HG02970 (cell line): ENCODE data around the gene CRHR1.

ENCODE experiments used
- ATAC-seq: cut with Tn5 transposase; IDR thresholded peaks from one replicate; pipeline ENCODE4 v1.9.1; 2021; ENCODE audit warnings: mild to moderate bottlenecking, moderate library complexity, moderate number of reproducible peaks; ENCODE audit not compliant: unreplicated experiment, low FRiP score

CRHR1 gene

DNA sequence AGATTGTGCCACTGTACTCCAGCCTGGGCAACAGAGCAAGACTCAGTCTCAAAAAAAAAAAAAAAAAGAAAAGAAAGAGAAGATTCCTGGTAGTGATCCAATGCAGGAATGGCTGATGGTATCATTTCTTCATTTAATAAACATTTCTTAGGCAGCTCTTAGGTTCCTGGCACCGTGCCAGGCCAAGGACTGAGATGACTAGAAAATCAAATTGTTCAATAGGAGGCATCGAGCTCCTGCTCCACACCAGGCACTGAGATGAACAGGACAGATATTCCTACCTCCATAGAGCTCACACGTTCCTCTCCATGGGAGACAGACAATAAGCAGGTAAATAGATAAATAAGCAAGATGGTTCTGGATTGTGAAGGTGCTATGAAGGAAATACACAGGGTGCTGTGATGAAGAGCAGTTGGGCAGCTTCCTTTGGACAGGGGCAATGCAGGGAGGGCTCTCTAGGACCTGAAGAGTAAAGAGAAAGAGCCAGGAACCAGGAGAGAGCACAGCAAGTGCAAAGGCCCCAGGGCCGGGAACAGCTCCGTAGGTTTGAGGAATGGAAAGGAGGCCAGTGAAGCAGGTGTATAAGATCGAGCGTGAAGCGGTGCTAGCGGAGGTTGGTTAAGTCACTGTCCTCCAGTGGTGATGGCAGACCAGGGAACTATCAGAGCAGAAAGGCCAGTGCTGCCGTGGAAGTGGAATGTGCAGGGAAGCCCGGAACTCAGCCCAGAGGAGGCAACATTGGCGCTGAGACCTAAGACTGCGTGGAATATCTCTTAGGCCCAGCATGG, 26.5 kb upstream of the CRHR1 start:
- no peak for ATAC-seq

DNA sequence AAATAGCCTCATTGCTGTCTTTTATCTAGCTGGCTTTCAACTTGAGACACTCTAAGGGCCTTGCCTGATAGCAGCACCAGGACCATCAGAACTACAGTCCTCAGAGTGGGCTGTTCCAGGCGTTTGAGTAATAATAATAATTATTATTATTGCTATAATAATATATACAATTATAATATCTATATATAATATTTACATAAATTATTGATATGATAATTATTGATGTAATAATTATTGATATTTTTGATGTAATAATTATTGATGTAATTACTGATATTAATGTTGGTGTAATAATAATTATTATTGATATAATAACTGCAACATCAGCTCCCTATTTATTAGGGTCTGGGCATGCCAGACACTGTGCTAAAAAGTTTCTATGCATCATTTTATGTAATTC, 25.6 kb upstream of the CRHR1 start:
- no peak for ATAC-seq

DNA sequence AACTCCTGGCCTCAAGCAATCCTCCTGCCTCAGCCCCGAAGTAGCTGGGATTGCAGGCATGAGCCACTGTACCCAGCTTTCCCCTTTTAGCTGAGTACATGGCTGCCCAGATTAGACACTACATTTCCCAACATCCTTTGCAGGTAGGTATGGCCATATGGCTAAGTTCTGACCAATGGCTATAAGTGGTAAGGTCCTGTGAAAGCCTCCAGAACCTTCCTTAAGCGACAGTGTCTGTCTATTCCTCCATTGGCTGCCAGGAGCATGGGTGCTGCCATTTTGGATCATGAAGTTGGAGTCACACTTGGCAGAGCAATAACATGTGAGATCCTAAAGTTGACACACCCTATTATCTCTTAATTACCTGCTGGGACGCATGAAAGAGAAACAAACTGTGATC, 24.4 kb upstream of the CRHR1 start:
- no peak for ATAC-seq

DNA sequence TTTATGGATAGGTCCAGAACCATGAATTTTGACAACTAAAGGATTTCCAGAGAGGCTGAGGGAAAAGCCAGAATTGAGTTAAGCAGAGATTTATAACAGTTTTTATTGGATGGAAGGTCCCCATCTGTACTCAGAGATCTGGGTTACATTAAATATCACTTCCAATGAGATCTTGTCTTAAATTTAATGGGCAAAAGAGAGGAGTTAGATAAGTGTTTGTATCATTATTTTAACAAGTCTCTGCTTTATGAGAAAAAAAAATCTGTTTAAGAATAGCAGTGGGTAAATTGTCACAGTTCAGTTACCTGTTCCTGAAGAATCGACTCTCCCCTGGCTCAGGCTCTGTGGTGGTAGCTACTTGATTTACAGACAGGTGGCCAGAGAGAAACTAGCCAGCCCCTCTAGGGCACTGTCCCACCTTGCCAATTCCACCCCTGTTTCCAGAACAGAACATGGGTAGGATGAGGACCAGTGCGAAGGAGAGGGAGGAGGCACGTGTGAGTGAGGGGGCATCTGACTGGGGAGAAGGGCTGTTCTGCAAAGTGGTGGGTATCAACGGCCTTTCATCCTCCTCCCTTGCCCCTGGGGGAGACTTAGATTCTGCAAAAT, 22.1 kb upstream of the CRHR1 start:
- ATAC-seq, result no peak

DNA sequence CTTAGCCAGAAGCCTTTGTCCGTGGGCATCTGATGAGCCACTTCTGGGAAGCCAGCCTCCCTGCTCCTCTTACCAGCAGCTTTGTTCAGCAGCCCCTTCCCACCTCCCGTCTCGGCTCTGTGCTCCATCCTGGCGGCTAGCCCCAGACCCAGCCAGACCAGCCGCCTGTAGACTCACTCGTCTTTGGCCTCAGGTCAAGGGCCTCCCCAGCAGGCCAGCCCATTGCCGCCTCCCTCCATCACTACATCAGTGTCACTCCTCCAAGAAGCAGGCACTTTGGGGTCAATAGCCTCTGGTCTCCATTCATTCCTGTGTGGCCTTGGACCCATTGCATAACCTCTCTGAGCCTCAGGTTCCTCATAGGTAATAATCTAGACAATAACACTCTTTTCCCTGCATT, 20.9 kb upstream of the CRHR1 start:
- no peak for ATAC-seq

DNA sequence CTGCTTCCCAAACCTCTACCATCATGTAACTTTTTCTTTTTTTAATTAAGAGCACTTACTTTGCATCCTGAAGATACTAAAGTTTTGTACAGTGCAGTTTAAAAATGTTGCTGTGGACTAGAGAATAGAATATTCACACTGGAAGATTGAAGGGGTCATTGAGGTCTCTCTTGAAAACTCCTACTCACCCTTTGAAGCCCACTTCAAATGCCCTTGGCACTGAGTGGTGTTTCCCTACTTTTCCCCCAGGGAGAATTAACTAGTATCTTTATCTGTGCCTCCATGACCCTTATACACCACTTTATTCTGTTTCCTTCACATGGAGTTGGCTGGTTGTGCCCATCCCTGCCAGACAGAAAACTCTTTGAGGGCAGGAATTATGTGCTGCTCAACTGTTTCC, 19.6 kb upstream of the CRHR1 start:
- ATAC-seq, result no peak

DNA sequence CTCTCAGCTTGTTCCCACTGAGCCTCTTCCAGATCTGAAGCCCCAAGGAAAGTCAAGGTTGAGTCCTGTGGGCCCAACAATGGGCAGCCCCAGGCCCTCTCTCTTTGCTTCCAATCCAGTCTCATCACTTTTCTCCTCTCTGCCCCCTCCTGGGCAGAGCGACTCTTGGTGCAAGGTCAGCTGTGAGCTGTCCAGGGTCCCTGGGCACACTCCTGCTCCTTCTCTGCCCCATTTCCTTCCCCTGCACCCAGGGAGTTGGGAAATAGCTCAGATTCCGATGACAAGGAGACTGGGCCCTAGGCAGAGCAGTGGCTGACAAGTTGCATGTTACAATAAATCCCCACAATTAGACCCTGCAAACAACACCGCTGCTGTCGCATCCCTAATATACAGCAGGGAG, 16.1 kb upstream of the CRHR1 start:
- ATAC-seq, result no peak

DNA sequence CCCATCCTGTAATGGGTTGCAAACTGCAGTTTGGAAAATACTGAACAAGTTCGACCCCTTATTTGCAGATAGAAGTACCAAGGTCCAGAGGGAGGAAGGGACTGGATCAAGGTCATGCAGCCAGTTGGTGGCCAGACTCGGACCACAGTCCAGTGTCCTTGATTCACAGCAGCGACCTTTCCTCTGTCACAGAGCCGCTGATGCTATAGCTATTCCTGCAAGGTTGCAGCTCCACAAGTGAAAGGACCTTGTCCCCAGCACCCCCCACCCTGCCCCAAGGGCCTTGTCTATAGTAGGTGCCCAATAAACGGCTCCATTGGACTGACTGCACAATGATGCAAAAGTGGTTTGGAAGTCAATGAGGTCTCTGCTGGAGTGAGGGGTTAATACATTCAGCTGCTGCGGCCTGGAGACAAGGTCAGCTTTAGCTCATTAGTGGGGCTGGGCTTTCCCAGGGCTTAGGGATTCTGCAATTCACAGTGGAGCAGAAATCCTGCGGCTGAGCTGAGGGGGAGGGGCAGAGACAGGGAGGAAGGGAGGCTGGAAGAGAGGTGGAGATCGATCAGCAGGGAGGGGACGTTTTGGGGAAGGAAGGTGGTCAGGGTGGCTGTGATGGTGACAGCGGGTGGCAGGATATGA, 13.4 kb upstream of the CRHR1 start:
- ATAC-seq, result no peak

DNA sequence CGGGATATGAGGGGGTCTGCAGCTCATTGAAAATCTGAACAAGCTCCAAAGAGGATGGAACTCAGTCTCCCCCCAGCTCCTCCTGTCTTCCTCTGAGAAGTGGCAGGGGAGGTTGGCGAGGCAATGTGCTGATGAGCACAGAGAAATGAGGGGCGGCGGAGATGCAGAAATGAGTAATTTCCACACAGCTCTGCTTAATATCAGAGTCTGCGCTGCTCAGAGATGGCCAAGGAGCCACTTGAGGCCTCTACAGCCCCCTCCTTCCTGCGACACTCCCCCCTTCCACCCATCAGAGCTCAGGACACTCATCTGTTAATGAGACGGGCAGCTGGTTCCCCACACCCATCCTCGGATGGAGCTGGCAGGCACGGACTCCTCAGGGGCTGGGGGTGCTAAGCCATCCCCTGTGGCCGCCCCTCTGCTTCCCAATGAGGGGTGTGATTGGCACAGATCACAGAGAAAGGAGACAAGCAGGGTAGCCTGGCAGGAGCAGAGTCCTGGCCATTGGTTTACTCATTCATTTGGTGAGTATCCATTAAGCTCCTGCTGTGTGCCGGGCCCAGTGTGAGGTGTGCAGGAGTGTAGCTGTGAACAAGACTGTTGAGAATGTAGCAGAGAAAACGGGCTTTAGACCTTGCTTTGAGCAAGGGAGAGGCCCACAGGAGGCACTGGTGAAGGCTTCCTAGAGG, 12.7 kb upstream of the CRHR1 start:
- no peak for ATAC-seq

DNA sequence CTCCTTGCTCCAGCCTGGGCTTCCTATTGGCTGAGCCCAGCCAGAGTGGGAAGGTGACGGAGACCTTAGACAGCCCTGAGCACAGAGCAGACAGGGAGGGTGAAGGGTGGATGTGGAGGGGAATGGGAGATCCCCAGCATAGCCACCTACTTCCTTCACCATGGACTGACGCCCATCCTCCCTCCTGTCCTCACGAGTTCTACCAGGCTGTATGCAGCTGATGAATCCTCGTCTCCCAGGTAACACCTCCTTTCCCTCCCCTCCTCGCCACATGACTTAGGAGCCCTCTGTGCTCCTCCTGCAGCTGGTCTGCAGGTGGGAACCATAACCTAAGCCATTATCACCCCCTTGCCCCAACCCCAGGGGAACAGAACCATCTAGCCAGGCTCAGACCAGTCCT, 9.0 kb upstream of the CRHR1 start:
- ATAC-seq, result no peak

DNA sequence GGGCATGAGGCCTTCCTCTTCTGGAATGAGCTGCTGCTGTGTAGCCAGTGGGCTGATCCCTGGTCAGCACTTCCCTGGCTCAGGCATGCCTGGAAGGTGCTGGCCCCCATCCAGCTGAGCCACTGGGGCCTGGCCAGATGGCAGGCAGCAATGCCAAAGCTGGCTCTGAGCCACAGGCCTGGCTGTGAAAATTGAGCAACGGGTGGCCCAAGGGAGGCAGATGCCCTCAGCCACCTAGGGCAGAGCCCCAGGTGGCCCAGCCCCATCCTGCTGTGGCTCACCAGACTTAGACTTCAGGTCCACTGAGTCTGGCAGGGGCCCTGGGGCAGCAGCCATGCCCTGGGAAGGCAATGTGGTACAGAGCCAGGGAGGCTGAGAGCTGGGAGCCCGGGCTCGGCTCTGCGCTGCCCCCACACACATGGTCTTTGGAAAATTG, 8.5 kb upstream of the CRHR1 start:
- no peak for ATAC-seq

DNA sequence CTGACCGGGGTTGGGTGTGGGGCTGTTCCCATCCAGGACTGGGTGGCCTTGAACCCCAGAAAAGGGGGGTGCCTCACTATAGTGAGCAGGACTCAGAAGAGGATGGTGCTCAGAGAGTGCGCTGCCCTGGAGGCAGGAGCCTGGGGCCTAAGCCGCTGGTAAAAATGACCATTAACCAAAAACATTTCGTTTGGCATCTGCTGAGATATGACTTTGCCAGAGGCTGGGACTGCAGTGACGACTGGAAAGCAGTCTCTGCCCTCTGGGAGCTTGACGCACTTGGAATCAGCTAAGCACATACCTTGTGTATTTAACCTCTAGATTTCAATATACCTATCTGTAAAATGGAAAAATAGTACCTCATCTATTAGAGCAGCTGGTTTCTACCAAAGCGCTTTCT, 7.2 kb upstream of the CRHR1 start:
- ATAC-seq, result no peak

DNA sequence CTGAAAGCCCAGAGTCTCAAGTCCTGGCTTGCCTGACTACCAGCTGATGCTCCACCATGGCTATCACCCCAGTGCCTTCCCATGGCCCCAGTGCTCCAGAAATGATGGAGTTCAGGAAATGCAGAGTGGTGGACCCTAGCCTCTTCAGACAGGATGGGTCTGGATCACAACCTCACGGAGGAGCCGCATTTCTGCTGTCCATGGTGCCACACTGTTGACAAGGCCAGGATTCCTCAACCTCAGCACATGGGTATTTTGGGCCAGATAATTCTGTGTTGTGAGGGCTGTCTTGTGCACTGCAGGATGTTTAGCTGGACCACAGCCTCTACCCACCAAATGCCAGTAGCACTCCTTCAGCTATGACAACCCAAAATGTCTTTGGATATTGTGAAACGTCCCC, 6.7 kb upstream of the CRHR1 start:
- no peak for ATAC-seq

DNA sequence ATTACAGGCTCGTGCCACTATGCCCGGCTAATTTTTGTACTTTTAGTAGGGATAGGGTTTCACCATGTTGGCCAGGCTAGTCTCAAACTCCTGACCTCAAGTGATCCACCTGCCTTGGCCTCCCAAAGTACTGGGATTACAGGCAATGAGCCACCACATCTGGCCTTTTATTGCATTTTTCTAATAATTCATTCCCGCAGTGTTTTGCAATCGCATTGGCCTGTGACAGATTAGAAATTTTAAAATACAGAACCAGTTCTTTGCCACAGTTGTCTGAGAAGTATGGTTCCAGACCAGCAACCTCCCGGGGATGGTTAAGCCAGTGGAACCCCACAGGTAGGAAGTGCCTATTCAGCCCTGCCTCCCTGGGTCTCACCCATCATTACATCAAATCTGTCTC, 3.2 kb upstream of the CRHR1 start:
- no peak for ATAC-seq

DNA sequence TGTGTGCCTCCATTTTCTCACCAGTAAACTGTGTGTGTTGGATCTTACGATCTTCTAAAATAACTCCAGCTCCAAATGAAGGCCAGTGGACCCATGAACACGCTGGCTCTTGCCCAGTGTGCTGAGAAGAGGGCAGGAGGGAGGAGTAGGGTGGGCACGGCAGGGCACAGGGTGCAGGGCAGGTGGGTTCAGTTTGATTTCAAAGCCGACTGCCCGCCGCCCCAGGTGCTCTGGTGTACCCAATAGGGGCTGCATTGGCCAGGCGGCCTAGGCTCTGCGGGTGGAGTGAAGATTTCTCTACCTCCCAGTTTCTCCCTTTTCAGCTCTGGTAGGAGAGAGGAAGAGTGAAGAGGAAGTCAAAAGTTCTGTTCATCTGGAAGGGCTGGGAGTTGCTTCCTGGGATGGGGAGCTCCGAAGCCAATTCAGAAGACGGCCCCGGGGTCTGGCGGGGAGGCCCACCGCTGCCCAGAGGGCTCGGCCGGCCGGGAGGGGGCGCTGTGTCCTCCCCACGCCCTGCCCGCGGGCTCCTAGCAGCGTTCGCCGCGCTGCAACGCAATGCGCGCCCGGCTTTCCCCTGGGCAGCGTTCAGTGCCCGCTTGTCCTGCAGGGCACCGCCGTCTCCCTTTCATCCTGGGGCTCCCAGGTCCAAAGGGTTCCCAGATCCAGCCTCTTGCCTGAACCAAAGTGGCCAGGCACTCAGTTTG, 1.1 kb upstream of the CRHR1 start:
- ATAC-seq, result no peak

DNA sequence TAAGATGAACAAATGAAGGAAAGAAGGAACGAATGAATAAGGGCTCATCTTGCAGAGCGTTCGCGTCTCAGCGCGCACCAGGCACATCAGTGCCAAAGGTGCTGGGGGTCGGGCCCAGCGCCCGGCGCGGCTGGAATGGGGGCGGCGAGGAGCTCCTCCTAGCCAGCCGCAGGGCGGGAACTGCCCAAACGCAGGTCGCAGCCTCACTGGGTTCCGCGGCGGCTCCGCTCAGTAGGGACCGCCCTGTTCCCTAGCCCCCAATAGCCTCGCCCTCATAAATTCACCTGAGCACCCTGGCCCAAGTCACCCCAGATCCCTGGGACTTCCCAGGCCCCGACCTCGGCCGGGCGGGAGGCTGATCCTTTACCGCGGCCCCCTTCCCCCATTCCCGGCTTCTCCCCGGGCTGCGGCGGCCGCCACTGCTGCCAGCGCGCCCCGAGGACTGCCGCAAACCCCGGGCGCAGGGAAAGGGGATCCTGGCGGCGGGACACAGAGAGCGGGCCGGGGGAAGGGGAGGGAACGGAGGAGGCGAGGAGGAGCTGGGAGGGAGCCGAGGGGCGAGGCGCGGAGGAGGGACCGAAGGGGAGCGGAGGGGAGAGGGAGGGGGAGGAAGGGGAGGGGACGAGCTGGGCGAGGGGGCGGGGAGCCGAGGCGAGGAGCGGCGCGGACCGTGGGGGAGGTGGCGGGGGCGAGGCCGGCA, 377 bp upstream of the CRHR1 start:
- no peak for ATAC-seq

DNA sequence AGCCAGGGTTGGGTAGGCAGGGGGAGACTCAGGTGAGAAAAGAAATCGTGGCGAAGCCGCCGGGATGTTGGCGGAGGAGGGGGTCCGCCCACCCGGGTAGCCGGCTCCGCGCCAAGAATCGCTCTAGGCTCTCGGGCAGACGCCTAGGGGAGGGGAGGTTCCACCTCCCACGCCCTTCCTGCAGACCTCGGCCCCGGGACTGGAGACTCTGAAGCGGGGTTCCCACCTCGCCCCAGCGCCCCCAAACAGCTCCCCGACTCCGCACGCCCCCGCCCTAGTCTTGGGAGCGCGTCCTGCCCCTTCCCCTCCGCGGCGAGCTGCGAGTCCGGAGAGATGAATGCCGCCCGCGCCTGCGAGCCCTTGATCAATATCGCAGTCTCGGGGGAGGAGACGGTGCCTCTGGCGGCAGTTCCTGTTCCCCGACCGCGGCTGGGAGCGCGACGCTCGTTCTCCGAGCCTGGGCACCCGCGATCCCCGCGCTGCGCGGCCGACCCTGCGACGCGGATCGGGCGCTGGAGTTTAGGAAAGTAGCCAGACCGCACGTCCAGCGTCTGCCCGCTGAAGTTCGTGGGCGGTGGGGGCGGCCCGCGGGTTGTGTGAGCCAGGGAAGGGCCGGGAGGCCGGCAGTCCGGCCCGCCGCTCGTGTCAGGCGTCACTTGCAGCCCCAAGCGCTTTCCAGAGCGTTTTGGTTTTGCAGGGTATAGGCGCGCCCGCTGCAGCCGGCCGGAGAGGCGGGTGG, 790 bp downstream of the CRHR1 start:
- no peak for ATAC-seq

DNA sequence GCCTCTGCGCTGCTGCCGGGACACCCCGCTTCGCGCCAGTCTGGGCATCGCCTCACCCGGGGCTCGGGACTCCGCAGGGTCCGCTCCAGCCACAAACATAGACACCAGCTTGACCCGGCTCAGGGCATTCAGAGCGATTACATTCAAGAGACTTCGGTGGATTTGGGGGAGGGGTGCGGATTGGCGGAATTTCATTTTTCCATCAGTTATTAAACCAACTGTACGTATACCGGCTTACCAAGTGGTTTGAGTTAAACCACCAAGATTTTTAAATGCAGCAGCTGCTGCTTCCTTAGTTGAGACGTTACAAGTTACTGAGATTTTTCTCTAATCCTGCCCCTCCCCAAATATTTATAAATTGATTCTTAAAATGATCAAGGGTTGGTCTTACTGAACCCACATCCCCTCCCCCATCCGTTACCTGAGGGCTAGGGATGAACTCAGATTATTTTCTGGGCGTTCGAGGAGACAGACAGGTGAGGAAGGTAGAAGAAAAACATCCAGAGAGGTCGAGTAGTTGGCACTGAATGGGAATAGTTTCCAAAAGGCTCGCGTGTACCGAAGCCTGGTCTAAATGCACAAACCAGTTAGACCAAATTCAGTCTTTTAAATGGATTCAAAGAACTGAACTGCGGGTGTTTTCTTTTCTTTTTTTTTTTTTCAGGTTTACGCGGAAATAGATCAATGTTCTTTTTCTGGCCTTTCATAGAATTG, 1.5 kb downstream of the CRHR1 start:
- no peak for ATAC-seq

DNA sequence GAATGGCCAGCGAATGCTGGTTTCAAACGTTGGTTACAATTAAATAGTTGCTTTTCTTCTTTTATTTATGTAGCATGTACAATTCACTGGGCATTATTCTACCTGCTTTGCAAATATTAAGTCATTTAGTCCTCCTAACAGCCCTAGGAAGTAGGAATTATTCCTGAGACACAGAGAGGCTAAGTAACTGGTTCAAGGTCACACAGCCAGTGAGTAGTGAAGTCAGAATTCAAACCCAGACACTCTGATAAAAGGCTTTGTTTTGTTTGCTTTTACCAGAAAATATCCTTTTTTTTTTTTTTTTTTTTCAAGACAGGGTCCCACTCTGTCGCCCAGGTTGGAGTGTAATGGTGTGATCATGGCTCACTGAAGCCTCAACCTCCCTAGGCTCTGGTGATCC, 2.2 kb downstream of the CRHR1 start:
- no peak for ATAC-seq
